GM21528 (cell line): ENCODE data around the gene PER3.

Experiments
- ATAC-seq: cut with Tn5 transposase; IDR thresholded peaks from one replicate; pipeline ENCODE4 v1.9.1; 2021; ENCODE audit warnings: mild to moderate bottlenecking, moderate library complexity; ENCODE audit not compliant: unreplicated experiment, low FRiP score

The PER3 gene

GRCh38 chr1:7783826-7784491, at the start of gene PER3:
PER3 (plus strand) TSS chr1:7784291; CDS start chr1:7784878, 587 bp downstream.
- ATAC-seq = peak; percentile 93

DNA sequence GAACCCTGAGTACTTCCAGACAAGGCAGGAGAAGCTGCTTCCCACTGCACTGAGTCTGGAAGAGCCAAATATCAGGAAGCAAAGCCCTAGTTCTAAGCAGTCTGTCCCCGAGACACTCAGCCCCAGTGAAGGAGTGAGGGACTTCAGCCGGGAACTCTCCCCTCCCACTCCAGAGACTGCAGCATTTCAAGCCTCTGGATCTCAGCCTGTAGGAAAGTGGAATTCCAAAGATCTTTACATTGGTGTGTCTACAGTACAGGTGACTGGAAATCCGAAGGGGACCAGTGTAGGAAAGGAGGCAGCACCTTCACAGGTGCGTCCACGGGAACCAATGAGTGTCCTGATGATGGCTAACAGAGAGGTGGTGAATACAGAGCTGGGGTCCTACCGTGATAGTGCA, 46.0 kb upstream of the PER3 start:
- no peak for ATAC-seq

DNA sequence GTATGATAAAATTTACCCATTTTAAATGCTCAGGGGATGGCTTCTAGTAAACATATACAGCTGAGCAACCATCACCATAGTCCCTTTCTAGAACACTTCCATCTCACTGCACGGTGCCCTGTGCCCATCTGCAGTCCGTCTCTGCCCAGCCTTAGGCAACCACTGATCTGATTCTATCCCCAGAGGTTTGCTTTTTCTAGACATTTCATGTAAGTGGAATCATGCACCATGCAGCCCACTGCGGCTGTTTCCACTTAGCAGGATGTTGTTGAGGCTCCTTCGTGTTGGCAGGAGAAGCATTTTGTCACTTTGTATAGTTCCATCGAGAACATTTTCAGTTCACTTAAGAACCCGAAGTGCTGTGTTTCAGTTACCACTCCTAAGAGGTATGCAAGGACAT, 40.7 kb upstream of the PER3 start:
- ATAC-seq = no peak

DNA sequence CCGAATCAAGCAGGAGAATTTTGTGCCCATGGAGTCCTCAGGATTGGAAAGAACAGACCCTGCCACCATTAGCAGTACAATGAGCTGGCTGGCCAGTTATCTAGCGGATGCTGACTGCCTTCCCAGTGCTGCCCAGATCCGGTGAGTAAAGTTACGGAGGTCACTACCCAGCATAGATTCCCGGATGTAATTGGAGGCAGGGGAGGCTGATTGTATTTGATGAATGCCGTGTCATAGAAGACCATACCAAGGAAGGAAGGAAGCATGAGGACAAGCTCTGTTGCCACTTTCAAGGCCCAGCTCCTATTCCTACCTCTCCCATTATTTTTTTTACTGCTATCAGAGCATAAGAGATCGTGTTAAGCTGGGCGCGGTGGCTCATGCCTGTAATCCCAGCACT, 39.2 kb upstream of the PER3 start:
- no peak for ATAC-seq

- ATAC-seq = no peak
Observed at GRCh38 chr1:7745783-7746182, 38.3 kb upstream of the PER3 start.

DNA sequence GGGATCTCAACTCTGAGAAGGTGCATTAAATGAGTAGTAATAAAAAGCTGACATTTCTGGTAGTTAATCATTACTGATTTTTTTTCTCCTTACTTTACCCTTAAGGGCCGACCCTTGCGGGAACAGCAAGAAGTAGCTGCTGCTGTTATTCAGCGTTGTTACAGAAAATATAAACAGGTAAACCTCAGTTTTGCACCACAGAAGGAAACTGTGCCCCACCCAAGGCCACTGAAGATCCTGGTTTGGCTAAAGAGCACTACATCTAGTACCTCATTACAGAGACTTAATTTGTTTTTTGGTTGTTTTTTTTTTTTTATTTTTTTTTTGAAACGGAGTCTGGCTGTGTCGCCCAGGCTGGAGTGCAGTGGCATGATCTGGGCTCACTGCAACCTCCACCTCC, 36.5 kb upstream of the PER3 start:
- ATAC-seq = no peak

DNA sequence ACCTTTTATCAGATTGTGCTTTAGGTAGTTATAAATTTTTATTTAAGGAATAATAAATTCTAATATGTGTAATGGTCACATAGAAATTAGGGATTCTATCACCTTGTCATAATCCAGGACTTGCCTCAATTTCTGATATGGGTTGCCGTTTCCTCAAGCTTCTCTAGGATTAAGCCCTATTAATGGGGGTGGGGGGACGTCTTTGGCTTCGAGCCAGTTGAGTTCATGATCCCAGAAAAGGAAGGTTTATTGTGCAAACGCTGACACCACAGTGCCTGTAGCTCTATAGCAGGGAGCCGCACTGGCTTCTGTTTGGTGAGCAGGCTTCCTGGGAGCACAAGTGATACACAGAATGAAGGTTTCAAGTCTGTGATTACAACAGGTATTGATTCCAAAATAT, 35.0 kb upstream of the PER3 start:
- ATAC-seq = no peak

- ATAC-seq = no peak
Observed at GRCh38 chr1:7751174-7751573, 32.9 kb upstream of the PER3 start.

GRCh38 chr1:7752512-7753417, 31.3 kb upstream of the PER3 start:
- no peak for ATAC-seq

DNA sequence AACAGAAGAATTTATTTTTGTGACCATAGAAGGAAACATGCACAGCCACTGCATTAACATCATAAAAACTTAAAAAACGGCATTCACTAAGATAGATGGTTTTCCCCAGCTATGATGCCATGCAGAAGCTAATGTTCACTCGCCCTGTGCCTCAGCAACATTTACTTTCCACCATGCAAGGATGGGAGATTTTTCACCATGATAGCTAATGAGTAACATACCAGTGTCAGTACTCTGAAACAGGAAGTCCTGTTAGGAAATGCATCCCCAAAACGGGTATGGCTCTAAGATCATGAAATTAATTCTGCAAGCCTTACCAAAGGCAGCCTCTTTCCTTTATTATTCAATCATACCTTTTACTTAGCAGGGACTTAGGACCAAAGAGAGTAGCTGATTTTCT, 30.4 kb upstream of the PER3 start:
- ATAC-seq = no peak

GRCh38 chr1:7754234-7754633, 29.9 kb upstream of the PER3 start:
- no peak for ATAC-seq

GRCh38 chr1:7755448-7755847, 28.6 kb upstream of the PER3 start:
- ATAC-seq = no peak

GRCh38 chr1:7760245-7760644, 23.8 kb upstream of the PER3 start:
- ATAC-seq = no peak

DNA sequence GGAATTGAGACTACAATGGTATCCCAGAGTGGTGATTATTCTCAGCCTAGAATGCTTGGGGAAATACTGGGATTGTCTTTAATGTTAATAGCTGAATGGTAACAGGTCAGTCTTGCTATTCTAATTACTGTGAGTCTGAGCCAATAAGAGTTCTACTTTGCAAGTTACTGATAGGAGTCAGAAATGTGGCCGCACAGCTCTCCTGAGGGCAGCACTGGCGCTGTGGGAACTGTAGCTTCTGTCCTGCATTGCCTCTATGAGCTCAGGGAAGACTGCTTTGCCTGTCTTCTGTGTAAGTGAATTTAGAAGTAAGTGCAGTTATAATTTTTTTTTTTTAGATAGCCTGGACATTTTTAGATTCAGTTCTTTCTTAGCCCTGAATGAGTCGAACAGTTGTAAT, 23.0 kb upstream of the PER3 start:
- ATAC-seq = no peak

- ATAC-seq = no peak
Observed at GRCh38 chr1:7767176-7767575, 16.9 kb upstream of the PER3 start.

- no peak for ATAC-seq
Observed at GRCh38 chr1:7768583-7768982, 15.5 kb upstream of the PER3 start.

DNA sequence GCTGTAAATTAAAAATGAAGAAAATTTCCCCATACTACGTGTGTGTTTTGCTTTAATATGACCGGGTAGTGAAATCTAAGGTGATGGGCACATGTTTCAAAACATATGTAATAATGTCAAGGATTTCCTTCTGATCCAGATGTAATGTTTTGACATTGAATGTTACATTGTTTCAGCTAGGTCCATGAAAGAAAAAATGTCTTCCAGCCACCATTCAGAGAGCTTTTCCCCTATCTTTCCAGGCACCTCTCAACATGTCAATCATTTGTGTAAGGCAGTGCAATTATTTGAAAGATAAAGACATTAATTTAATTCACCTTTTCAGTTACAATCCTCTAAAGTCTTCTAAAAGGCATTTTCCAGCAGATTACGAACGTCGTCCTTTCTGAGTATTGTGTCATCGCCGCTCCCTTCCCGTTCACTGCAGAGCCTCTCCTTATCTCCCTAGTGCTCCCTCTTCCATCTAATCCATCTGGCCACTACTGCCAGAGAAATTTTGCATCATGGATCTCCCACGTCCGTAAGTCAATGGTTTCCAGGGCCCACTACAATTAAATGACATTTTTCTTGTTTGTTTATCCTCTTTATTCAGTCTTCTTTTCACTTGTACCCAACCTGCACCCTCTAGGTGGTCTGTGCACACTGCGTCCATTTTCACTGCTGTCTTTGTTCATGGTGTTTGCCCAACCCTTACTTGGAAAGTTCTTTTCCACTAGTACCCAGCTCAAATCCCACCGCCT, 14.2 kb upstream of the PER3 start:
- ATAC-seq = no peak

- ATAC-seq = peak; percentile 13
Observed at GRCh38 chr1:7770669-7770996, 13.5 kb upstream of the PER3 start.

DNA sequence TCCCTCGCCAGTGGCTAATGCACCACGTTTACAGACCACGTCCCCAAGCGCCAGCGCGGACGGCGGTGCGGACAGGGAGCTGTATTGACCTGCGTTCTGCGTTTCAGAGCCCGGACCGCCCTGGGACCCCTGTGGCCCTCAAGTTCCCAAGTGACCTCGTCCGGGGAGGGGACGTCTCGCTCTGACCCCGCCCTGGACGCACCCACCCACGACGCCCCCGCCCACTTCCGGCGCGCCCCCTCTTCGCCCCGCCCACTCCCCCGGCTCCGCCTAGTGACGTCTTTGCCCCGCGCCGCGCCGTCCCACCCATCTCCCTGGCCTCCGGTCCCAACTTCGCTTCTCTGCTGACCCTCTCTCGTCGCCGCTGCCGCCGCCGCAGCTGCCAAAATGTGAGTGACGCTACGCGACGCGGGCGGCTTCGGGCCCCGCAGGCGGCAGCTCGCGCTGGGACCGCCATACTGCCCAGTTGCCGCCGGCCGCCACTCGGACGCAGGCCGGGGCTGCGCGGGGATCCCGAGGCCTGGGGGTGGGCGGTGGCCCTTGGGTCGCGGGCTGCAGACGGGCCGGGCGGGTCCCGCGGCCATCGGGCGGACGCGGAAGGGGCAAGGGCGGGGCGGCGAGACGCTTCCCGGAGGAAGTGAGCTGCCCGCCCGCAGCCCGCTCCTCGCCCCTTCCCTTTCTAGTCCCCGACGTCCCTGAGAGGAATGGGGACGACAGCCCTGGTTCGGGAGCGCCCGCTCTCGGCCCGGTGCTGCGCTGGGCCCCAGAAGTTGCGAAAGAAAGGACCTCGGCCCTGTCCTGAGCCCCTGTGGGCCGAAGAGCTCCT, 12.9 kb upstream of the PER3 start, which contains the start of gene VAMP3:
VAMP3 (plus strand) TSS at position 300 of the 826 bp plus-strand sequence; CDS start at position 388, 88 bp downstream.
- peak; percentile 77 for ATAC-seq

DNA sequence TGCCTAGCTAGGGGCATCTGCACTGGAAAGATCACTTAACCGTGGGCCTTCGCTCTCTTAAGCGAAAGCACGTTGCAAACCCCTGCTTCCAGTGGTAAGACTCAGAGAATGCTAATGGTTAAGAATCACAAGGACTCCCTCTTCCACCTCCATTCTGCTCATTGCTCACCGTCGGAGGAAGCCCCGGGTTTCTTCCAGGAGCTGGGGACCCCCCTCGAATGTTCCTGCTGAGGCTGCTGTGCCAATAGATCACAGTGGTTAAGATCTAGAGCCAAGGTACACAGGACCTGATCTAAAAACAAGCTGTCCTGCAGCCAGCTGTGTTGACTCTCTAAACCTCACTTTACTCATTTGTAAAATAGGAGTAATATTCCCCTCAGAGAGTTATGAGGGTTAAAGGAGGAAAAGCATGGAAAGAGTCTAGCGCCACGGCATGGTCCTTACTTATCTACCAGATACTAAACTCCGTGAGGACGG, 12.2 kb upstream of the PER3 start:
- peak; percentile 9 for ATAC-seq
